ENCODE results near the gene TAS2R31. TPM values are rescaled to one million over a fixed set of nuclear protein-coding genes. Genes with fewer than 3 reads are reported as not detected.

Gene TAS2R31
- not detected in 2 replicates for polyA plus RNA-seq

GRCh38 chr12:11031307-11031706 lies at the start of gene TAS2R31:
Gene TAS2R31 (minus strand): TSS chr12:11031407. CDS start chr12:11031335, 72 bp downstream.

DNA sequence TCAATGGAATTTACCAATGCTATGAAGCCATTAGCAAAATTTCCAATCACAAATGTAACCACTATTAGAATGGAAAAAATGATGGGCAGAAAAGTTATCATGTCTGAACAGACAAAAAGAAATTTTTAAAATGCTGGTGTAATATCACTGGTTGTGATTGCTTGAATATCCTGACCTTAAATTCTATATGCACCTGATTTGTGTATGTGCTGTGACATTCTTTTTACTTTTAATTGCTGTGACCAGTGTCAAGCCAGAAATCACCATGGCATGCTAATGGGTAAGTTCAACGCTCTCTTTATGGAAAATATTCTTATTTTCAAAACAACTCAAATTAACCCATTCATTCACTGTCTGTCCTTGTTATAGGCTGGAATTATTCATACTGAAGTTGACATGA lies 31.0 kb upstream of the TAS2R31 start, which contains the start of gene TAS2R46:
Gene TAS2R46, minus strand, starts transcription at position 101 of the 400 bp plus-strand sequence. Its CDS starts 0 bp downstream, at position 101.

DNA sequence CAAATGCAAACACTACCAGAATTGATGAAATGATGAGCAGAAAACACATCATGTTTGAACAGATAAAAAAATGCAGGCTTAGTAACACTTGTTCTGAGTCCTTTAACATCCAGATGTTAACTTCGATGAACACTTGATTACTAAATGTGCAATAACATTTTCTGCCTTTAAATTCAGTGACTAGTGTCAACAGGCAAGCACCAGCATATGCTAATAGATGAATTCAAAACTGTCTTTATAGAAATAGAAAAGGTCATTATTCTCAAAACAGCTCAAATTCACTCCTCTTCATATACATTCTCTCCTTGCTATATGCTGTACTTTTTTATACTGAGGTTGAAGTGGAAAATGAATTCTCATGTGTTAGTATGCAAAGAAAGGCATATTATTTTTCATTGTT lies 8.7 kb downstream of the TAS2R31 start, which contains the start of gene TAS2R19:
Gene TAS2R19, minus strand, starts transcription at position 101 of the 400 bp plus-strand sequence. Its CDS starts 49 bp downstream, at position 52.

GRCh38 chr12:10998204-10998603 lies 33.0 kb downstream of the TAS2R31 start, which contains the start of gene TAS2R20:
Gene TAS2R20 (minus strand): TSS chr12:10998304. CDS start chr12:10997875, 429 bp downstream.

DNA sequence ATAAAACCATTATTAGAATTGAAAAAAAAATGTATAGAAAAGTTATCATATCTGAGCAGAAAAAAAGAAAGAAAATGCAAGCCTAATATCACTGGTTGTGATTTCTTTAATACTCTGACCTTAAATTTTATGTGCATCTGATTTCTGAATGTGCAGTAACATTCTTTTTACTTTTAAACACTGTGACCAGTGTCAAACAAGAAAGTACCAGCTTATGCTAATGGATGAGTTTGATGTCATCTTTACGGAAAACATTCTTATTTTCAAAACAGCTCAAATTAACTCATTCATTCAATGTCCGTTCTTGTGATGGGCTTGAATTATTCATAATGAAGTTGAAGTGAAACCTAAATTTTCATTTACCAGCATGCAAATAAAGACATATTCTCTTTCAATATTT lies 44.4 kb downstream of the TAS2R31 start, which contains the start of gene TAS2R50:
Gene TAS2R50, minus strand, starts transcription at position 101 of the 400 bp plus-strand sequence. Its CDS starts 52 bp downstream, at position 49.

Other genes with a start within 250 kb of the TAS2R31 start
- gene TAS2R7, start 228.8 kb downstream of the TAS2R31 start, polyA plus RNA-seq = 0.30 TPM in 1 of 2 replicates, not detected in the other
- gene TAS2R8, start 224.1 kb downstream of the TAS2R31 start, polyA plus RNA-seq = not detected in 2 replicates
- gene TAS2R9, start 221.2 kb downstream of the TAS2R31 start, polyA plus RNA-seq = not detected in 2 replicates
- gene TAS2R10, start 205.0 kb downstream of the TAS2R31 start, polyA plus RNA-seq = 3.4 and 4.6 TPM in 2 replicates
- gene PRR4, start 181.9 kb downstream of the TAS2R31 start, polyA plus RNA-seq = 17.7 and 22.1 TPM in 2 replicates
- gene PRH1, start 147.2 kb downstream of the TAS2R31 start, polyA plus RNA-seq = 31.6 and 47.9 TPM in 2 replicates
- gene TAS2R13, start 121.8 kb downstream of the TAS2R31 start, polyA plus RNA-seq = 0.20 and 0.54 TPM in 2 replicates
- gene PRH2, start 102.2 kb downstream of the TAS2R31 start, polyA plus RNA-seq = not detected in 2 replicates
- gene TAS2R14, start 92.1 kb downstream of the TAS2R31 start, polyA plus RNA-seq = 10.0 and 17.3 TPM in 2 replicates
- not detected in 2 replicates for gene TAS2R50, start 44.5 kb downstream of the TAS2R31 start, polyA plus RNA-seq
- 0.87 TPM in 1 of 2 replicates, not detected in the other for gene TAS2R20, start 33.1 kb downstream of the TAS2R31 start, polyA plus RNA-seq
- 0.81 and 2.3 TPM in 2 replicates for gene TAS2R19, start 8.8 kb downstream of the TAS2R31 start, polyA plus RNA-seq
- 2.0 TPM in 1 of 2 replicates, not detected in the other for gene TAS2R46, start 30.9 kb upstream of the TAS2R31 start, polyA plus RNA-seq
- not detected in 2 replicates for gene TAS2R43, start 60.9 kb upstream of the TAS2R31 start, polyA plus RNA-seq
- 0.32 and 0.52 TPM in 2 replicates for gene TAS2R30, start 103.2 kb upstream of the TAS2R31 start, polyA plus RNA-seq
- 17.9 and 18.2 TPM in 2 replicates for gene SMIM10L1, start 139.8 kb upstream of the TAS2R31 start, polyA plus RNA-seq
- not detected in 2 replicates for gene TAS2R42, start 155.5 kb upstream of the TAS2R31 start, polyA plus RNA-seq
- gene PRB3, start 238.3 kb upstream of the TAS2R31 start, polyA plus RNA-seq = not detected in 2 replicates